SU-DHL-6 (cell line): ENCODE measurements around the gene ZFYVE21.

Experiments used
- H2AFZ ChIP-seq: fragments of 200-600 bp; sonication (generic); 2 replicates; pipeline ENCODE4 v1.6.1; 2014; ENCODE audit warnings: low read depth, mild to moderate bottlenecking, moderate library complexity, mixed read lengths, antibody characterized with exemption, low read length; ENCODE audit not compliant: severe bottlenecking
- H3F3A ChIP-seq: fragments of 200-600 bp; shearing (Covaris generic); 2 replicates; pipeline ENCODE4 v1.6.0; 2016; ENCODE audit warnings: antibody characterized with exemption, mild to moderate bottlenecking; ENCODE audit not compliant: insufficient read depth
- H3K27ac ChIP-seq: fragments of 200-600 bp; sonication (generic); 2 replicates; pipeline ENCODE4 v1.5.1; 2016; ENCODE audit warnings: low read depth, mild to moderate bottlenecking, low read length, moderate library complexity, mixed read lengths
- H3K27me3 ChIP-seq: fragments of 200-600 bp; sonication (generic), shearing (Covaris generic); 2 replicates; pipeline ENCODE4 v1.6.0; 2014; ENCODE audit warnings: mild to moderate bottlenecking, low read length
- H3K36me3 ChIP-seq: fragments of 200-600 bp; sonication (generic); 2 replicates; pipeline ENCODE4 v1.6.1; 2014; ENCODE audit warnings: mild to moderate bottlenecking, low read length, mixed read lengths
- H3K4me2 ChIP-seq: fragments of 300-600, 200-600 bp; shearing (Covaris generic), sonication (generic); 2 replicates; pipeline ENCODE4 v1.6.0; 2014; ENCODE audit warnings: low read length, low read depth, mild to moderate bottlenecking; ENCODE audit not compliant: poor library complexity, severe bottlenecking
- H3K4me3 ChIP-seq: fragments of 200-600 bp; sonication (generic); 2 replicates; pipeline ENCODE4 v1.5.1; 2014; ENCODE audit warnings: antibody characterized with exemption, low read length, mild to moderate bottlenecking, mixed read lengths; ENCODE audit not compliant: insufficient read depth, poor library complexity, severe bottlenecking
- H3K79me2 ChIP-seq: fragments of 200-600 bp; sonication (generic); 2 replicates; pipeline ENCODE4 v1.6.1; 2014; ENCODE audit warnings: mild to moderate bottlenecking, low read length, moderate library complexity; ENCODE audit not compliant: insufficient read depth
- H3K9ac ChIP-seq: fragments of 200-600 bp; sonication (generic); 2 replicates; pipeline ENCODE4 v1.7.0; 2014; ENCODE audit warnings: mild to moderate bottlenecking, low read length
- H3K9me2 ChIP-seq: fragments of 200-600 bp; sonication (generic); replicated peaks from 2 replicates; pipeline ENCODE4 v1.6.1; 2014; ENCODE audit warnings: low read length; ENCODE audit not compliant: insufficient read depth
- H3K9me3 ChIP-seq: fragments of 200-600 bp; sonication (generic); 2 replicates; pipeline ENCODE4 v1.6.1; 2014; ENCODE audit warnings: low read length, mixed read lengths; ENCODE audit not compliant: insufficient read depth
- H4K20me1 ChIP-seq: fragments of 200-600 bp; sonication (generic); 2 replicates; pipeline ENCODE4 v1.6.1; 2014; ENCODE audit warnings: low read depth, mild to moderate bottlenecking, antibody characterized with exemption, low read length, moderate library complexity, mixed read lengths
- EZH2phosphoT487 ChIP-seq: fragments of 200-600 bp; sonication (generic), shearing (Covaris generic); conservative IDR thresholded peaks from 2 replicates; pipeline ENCODE4 v1.6.1; 2018; ENCODE audit warnings: mild to moderate bottlenecking, antibody characterized with exemption, low read length, moderate library complexity, mixed read lengths
- TF ChIP-seq, protein P1 (sequence below): fragments of 200-600 bp; sonication (generic); IDR thresholded peaks from one replicate; pipeline ENCODE4 v1.5.1; 2017; ENCODE audit warnings: antibody characterized with exemption, mild to moderate bottlenecking, low read length, moderate library complexity; ENCODE audit not compliant: insufficient read depth, poor library complexity, severe bottlenecking

Gene ZFYVE21

DNA sequence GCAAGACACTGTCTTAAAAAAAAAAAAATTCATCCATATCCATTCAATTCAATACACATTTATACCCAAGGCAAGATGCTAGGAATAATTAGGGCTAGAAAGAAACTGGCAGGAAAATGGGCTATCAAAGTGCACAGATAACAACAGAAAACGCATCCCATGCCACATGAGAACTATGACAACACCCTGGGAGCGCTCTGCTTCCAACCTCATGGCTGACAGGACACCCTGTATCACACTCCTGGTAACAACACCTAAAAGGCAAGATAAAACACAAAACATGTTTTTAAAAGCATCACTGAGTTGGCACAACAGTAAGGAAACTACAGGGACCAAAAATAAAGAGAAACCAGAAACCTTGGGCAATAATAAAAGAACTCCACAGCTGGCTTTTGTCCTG lies 54.9 kb downstream of the ZFYVE21 start:
- H2AFZ ChIP-seq, result no peak overlapping the region
- H3K4me2 ChIP-seq, result no peak overlapping the region
- H3K27me3 ChIP-seq, result no peaks in the 10 kb centered on the region
- H3K36me3 ChIP-seq, result no peaks in the 10 kb centered on the region
- H3F3A ChIP-seq, result no peaks in the 10 kb centered on the region
- H3K27ac ChIP-seq, result no peak overlapping the region
- no peaks in the 10 kb centered on the region for H3K9me2 ChIP-seq
- H3K9ac ChIP-seq, result no peak overlapping the region
- no peaks in the 10 kb centered on the region for H3K79me2 ChIP-seq
- no peaks in the 10 kb centered on the region for H4K20me1 ChIP-seq
- H3K4me3 ChIP-seq, result no peak overlapping the region
- 0 out of 2 replicates have a peak, but pooled peaks cover 6% of the 10 kb centered on the region for H3K9me3 ChIP-seq
- TF ChIP-seq, protein P1, sequence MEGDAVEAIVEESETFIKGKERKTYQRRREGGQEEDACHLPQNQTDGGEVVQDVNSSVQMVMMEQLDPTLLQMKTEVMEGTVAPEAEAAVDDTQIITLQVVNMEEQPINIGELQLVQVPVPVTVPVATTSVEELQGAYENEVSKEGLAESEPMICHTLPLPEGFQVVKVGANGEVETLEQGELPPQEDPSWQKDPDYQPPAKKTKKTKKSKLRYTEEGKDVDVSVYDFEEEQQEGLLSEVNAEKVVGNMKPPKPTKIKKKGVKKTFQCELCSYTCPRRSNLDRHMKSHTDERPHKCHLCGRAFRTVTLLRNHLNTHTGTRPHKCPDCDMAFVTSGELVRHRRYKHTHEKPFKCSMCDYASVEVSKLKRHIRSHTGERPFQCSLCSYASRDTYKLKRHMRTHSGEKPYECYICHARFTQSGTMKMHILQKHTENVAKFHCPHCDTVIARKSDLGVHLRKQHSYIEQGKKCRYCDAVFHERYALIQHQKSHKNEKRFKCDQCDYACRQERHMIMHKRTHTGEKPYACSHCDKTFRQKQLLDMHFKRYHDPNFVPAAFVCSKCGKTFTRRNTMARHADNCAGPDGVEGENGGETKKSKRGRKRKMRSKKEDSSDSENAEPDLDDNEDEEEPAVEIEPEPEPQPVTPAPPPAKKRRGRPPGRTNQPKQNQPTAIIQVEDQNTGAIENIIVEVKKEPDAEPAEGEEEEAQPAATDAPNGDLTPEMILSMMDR, result no peak
- TF ChIP-seq EZH2phosphoT487, result no peak

DNA sequence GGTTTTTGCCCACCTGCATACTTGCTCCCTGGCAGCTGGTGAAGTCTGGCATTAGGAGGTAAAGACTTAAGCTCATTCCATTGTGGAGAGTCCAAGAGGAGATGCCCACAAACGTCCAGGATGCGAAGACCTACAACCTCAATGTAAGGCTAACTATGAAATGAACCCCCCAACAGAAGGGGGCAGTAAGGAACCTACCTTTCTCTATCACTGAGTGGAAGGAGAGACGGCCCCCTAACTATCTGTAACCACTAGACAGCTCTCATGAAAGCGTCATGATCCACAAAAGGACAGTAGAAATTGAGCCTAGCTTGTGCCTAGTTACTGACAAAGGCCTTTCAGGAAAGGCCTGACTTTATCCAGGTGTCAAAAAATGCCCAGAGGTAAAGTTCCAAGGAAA lies 55.3 kb downstream of the ZFYVE21 start:
- H3K79me2 ChIP-seq, result no peaks in the 10 kb centered on the region
- H3K27me3 ChIP-seq, result no peaks in the 10 kb centered on the region
- TF ChIP-seq EZH2phosphoT487, result no peak
- TF ChIP-seq, protein P1, result no peak
- H3K4me3 ChIP-seq, result no peak overlapping the region
- no peak overlapping the region for H3K27ac ChIP-seq
- no peak overlapping the region for H3K9ac ChIP-seq
- 0 out of 2 replicates have a peak, but pooled peaks cover 6% of the 10 kb centered on the region for H3K9me3 ChIP-seq
- H4K20me1 ChIP-seq, result no peaks in the 10 kb centered on the region
- H3K9me2 ChIP-seq, result no peaks in the 10 kb centered on the region
- H3F3A ChIP-seq, result no peaks in the 10 kb centered on the region
- H2AFZ ChIP-seq, result no peak overlapping the region
- H3K36me3 ChIP-seq, result no peaks in the 10 kb centered on the region
- no peak overlapping the region for H3K4me2 ChIP-seq

DNA sequence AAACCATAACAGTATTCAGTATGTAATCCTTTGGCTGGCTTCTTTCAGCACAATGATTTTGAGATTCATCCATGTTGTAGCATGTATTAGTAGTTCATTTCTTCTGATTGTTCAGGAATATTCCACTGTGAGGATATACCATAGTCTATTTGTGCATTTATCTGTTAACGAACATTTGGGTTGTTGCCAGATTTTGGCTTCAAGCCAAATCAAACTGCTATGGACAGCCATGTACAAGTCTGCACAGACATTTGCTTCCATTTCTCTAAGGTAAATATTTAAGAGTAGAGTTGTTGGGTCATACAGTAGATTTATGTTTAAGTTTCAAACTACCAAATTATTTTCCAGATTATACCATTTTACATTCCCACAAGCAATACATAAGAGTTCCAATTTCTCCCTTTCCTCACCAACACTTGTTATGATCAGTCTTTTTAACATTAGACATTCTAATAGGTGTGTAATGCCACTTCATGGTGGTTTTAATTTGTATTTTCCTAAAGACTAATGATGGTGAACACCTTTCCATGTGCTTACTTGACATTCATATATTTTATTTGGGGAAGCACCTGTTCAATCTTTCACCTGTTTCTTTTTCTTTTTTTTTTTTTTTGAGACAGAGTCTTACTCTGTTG lies 56.6 kb downstream of the ZFYVE21 start:
- no peaks in the 10 kb centered on the region for H3K27me3 ChIP-seq
- no peak overlapping the region for H3K4me2 ChIP-seq
- no peaks in the 10 kb centered on the region for H3F3A ChIP-seq
- 0 out of 2 replicates have a peak, but pooled peaks cover 6% of the 10 kb centered on the region for H3K9me3 ChIP-seq
- no peaks in the 10 kb centered on the region for H4K20me1 ChIP-seq
- TF ChIP-seq, protein P1, result no peak
- TF ChIP-seq EZH2phosphoT487, result no peak
- no peaks in the 10 kb centered on the region for H3K79me2 ChIP-seq
- no peaks in the 10 kb centered on the region for H3K9me2 ChIP-seq
- no peak overlapping the region for H3K4me3 ChIP-seq
- no peak overlapping the region for H3K27ac ChIP-seq
- H3K36me3 ChIP-seq, result no peaks in the 10 kb centered on the region
- no peak overlapping the region for H2AFZ ChIP-seq
- no peak overlapping the region for H3K9ac ChIP-seq
